T-helper 2 cell (primary cell): ENCODE data around the gene GNG2.

Experiments used
- DNase-seq, 5 experiments: peaks; one replicate each; pipeline versions ENCODE4 v3.0.0 to v3.0.0-alpha.2; 2012 to 2022

The GNG2 gene

DNA sequence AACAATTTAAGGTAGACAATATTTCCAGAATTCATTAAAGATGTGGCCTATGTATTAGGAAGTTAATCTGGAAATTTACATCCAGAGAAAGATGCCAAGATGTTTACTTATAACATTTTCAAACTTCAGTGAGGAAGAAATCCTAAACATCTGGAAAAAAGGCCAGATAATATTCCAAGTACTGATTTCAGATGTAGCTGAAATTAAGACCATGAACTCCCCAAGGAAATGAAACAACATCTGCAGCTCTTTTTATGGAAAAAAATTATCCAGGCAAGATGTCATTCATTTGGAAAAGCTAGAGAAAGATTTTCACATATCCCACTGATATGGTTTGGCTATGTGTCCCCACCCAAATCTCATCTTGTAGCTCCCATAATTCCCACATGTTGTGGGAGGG lies 35.0 kb downstream of the GNG2 start:
- no peak for DNase-seq

- no peak for DNase-seq
Measured at GRCh38 chr14:51897791-51898355, 37.5 kb downstream of the GNG2 start.

GRCh38 chr14:51901475-51902024 lies 41.1 kb downstream of the GNG2 start:
- DNase-seq: peak in 2 of 5 experiments; percentile 29 to 45

GRCh38 chr14:51905656-51906121 lies 45.3 kb downstream of the GNG2 start:
- peak in 4 of 5 experiments; percentile 34 to 63 (median 42) for DNase-seq

- no peak for DNase-seq
Measured at GRCh38 chr14:51908086-51908485, 47.7 kb downstream of the GNG2 start.

DNA sequence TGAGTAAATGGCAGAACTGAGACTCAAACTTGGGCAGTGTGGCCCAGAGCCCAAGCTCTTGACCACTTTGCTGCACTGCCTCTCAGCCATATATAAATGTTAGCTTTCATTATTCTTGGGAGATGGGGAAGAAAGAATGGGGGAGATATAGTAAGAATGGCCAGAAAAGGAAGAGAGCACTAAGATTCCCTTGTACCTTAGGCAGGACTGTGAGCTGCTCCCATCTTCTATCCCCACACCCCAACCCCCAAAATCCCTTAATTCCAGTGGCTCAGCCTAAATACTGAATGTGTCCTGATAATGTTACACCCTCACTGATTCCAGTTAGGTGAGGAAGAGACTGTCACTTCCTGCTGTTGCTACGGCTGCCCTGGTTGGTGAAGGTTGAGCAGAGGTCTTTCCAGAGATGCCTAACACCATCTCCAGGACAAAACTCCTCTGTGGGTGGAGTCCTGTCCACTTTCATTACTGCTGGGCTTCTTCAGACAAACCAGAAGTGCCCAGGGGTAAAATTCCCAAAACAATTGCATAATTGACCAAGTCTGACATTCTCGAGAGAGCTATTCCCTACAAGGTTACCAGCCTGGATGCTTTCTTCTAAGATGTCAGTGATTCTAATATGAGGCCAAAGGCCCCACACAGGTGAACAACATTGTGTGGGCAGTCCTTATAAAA lies 51.8 kb downstream of the GNG2 start:
- DNase-seq: no peak

DNA sequence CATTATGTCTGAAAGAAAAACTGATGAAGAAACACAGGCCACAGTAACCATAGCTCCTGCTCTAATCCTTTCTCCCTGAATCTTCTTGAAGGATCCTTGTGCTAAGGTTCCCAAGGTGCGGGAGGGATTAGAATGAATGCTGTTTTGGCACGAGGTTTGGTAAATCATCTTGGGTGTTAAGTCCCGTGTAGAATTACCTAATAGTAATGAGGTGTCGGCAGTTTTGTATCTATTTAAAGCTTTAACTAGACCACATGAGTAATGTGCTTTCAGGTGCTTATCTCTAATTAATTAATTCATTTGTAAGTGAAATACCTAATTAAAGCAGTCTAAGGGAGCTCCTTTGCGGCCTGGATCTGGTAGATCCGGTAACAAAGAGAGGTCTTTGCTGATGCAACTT lies 53.9 kb downstream of the GNG2 start:
- no peak for DNase-seq

- DNase-seq: no peak
Measured at GRCh38 chr14:51917193-51917592, 56.8 kb downstream of the GNG2 start.

GRCh38 chr14:51921026-51921425 lies 60.6 kb downstream of the GNG2 start:
- no peak for DNase-seq

DNA sequence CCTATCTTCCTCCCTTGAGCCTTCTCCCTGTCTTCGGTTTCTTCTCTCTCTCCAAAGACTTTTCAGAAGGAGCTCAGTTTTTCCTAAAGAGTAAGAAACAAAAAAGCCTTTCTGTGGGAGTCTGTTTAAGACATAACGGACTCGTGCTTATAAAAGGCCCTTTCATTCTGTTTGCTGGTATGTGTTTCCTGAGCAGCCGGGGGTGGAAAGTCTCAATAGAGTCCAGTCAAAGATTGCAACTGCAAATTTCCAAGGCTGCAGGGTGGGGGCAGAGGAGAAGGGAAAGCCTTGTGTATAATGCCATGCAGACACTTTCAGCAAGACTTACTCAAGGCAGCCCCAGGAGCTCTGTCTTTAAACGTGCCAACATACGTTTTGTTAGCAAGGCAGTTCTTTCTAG lies 62.2 kb downstream of the GNG2 start:
- no peak for DNase-seq

DNA sequence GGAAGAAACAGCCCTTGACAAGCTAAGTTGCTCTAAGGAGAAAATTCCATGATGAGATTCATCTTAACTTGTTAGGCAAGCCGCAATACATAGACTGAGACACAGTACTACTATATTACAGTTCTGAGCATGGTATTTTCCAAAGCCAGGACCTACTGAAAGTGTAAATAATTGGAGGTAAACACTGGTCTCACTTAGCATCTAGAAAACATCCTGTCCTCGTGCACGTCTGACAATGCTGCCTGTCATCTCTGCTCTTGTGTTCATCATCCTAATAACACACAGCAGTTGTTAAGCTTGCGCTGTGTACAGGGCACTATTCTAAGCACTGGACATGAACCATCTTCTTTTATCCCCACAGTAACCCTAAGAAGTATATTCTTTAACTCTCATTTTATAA lies 64.2 kb downstream of the GNG2 start:
- no peak for DNase-seq

DNA sequence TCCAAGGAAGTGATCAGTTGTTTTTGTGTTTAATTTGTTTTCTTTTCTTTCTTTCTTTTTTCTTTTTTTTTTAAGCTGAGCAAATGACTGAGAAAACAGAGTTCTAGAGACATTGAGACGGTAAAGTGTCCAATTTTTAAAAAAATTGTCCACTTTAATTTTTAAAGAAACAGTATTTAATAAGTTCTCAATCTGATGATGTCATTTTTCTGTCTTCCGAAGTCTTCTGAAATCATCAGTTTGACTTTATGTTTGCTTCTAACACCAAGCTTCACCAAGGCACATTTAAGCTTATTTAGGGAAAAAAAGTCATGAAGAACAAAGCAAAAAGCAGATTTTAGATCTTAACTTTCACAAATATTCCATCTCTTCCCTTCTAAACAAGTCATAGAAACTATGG lies 65.6 kb downstream of the GNG2 start:
- DNase-seq: no peak

DNA sequence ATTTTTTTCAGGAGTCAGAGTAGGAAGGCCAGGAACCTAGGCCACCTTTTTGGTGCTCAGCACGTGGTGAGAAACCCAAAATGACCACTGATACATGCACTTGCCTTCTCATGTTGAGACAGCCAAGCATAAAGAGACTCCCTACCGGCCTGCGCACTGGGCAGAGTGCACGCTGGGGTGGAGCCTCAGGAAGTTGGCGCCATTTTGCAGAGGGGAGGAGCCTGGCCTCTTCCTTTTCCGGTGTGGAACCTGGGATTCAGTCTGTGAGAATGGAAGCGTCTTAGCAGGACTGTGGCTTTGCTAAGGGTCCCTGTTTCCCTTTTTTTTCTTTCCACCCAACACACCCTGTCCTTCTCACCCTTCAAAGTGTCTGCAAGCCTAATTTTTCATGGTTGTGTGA lies 66.0 kb downstream of the GNG2 start:
- DNase-seq: no peak

- no peak for DNase-seq
Measured at GRCh38 chr14:51928568-51928967, 68.2 kb downstream of the GNG2 start.

DNA sequence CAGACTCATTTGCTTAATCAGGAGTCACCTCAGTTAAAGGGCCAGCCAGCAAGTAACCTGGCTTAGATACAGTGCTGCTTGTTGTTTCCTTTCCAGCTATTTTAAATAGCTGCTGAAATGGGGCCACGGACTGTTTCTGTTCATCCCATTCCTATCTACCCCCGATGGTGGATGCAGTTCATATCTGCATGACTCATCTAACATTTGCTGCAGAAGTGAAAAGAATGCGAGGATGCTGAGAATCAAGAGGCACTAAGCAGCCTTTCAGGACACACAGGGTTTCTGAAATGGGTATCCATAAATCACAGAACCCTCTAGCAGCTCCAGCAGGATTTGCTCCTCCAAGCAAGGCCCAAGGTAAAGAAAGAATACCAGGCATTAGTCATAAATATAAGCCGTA lies 68.8 kb downstream of the GNG2 start:
- no peak for DNase-seq

GRCh38 chr14:51929910-51930682 lies 69.7 kb downstream of the GNG2 start:
- DNase-seq: peak in 1 of 5 experiments; percentile 12

- DNase-seq: no peak
Measured at GRCh38 chr14:51931308-51931707, 70.9 kb downstream of the GNG2 start.

DNA sequence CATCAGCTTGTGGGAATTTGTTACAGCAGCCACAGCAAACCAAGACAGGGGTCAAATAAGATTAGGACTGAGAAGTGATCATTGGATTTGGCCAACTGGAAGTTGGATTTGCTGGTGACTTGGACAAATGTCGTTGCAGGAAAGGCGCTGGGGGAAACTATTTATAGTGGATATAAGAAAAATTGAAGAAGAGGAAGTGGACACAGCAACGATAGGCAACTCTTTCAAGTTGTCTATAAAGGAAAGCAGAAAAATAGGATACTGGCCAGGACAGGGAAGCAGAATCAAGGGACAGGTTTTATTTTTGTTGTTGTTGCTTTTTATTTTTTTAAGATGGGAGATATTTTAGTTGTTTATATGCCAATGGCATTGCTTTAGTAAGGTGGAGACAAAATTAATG lies 72.8 kb downstream of the GNG2 start:
- no peak for DNase-seq

DNA sequence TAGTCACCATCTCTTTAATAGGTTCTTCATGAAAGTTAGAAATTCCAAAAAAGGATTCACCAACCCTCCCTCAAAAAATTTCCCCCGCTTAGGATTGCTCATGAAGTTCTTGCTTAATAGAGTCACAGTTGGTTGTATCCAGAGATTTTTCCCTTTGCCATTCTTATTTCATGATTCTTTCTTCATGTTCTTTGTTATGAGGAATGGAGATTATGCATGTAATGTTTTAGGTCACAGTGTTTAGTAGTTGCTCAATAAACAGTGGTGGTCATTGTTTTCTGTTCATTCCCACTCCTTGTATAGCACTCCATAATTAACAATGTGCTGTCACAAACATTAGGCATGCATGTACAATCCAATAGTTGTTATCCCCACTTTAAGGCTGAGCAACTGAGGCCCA lies 77.7 kb downstream of the GNG2 start:
- DNase-seq: no peak

DNA sequence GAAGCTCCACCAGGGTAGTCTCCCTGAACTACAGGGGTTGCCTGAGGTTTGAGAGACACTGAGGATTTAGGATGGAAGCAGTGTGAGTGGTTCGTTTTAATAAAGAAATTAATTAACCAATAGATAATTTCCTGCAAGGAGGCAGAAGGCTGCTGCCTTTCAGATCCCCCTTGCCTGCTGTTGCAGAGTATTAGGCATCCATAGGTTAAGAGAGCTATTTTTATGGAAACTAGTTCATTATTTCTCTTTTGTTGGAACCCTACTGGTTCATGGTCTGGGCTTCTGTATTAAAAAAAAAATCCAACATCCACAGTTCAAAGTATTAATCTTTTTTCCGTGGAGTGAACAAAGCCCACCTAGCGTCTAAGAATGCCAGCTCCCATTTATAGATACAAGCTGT lies 78.4 kb downstream of the GNG2 start:
- no peak for DNase-seq

- no peak for DNase-seq
Measured at GRCh38 chr14:51939226-51939625, 78.8 kb downstream of the GNG2 start.

GRCh38 chr14:51939755-51940301 lies 79.4 kb downstream of the GNG2 start:
- DNase-seq: no peak

DNA sequence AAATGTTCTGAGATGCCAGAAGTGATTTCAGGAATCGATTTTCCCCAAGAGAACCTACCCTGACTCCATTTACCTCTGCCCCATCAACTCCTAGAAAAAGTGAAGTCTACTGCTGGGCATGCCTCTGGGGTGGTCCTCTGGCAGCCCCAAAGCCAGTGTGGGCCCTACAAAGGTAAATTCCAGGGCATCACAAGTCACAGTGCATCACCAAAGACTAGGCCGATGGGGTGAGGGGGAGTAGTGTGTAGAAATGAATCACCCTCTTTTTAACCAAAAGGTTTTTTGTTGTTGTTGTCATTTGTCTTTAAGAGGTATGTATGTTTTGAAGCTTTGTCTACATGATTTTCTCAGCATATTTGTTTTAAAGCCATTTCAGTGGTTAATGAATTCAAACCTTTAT lies 82.6 kb downstream of the GNG2 start:
- DNase-seq: no peak
